ENCODE results near the gene KATNA1. TPM values are rescaled to one million over a fixed set of nuclear protein-coding genes. Genes with fewer than 3 reads are reported as not detected.
"Not testable (repeated sequence)": the region's sequence is repeated elsewhere in the genome, so short reads cannot be mapped to it uniquely, and the experiment has no call there.

The KATNA1 gene
- total and polyA plus RNA-seq, 8 donors, result 8.1 to 29.8 (median 16.8) TPM

DNA sequence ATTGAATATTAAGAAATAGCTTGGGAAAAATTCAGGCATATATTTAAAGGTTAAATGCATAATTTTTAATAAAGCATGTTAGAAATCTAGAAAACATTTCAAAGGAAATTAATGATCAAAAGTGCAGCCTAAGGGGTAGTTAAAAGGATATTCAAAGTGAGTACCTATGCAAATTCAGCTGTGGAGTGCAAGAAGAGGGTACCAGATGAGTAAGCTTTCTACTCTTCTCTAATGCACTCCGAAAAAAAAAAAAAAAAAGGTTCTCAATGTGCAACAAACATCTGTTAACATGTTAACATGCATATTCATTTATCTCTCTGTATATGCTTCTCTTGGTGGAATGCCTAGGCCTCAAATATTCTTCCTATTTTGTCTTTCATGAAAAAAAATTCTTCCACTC, 32.0 kb upstream of the KATNA1 start:
- 42 to 62% (median 61%) methylated on average over 1 of the region's 1 CpG for WGBS, 5 donors
- TF ChIP-seq, protein P1, sequence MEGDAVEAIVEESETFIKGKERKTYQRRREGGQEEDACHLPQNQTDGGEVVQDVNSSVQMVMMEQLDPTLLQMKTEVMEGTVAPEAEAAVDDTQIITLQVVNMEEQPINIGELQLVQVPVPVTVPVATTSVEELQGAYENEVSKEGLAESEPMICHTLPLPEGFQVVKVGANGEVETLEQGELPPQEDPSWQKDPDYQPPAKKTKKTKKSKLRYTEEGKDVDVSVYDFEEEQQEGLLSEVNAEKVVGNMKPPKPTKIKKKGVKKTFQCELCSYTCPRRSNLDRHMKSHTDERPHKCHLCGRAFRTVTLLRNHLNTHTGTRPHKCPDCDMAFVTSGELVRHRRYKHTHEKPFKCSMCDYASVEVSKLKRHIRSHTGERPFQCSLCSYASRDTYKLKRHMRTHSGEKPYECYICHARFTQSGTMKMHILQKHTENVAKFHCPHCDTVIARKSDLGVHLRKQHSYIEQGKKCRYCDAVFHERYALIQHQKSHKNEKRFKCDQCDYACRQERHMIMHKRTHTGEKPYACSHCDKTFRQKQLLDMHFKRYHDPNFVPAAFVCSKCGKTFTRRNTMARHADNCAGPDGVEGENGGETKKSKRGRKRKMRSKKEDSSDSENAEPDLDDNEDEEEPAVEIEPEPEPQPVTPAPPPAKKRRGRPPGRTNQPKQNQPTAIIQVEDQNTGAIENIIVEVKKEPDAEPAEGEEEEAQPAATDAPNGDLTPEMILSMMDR (IDR thresholded peaks at IDR 0.05), result no peak
- TF ChIP-seq POLR2A (IDR thresholded peaks at IDR 0.05) (no peak), POLR2AphosphoS5 (IDR thresholded peaks at IDR 0.05) (no peak), EP300 (IDR thresholded peaks at IDR 0.05) (no peak)
- Histone ChIP-seq H3K9me3 (no peaks in the 10 kb centered on the region), H3K27ac (no peak overlapping the region), H3K27me3 (no peaks in the 10 kb centered on the region), H3K36me3 (peaks cover 26 to 71% (median 64%) of the 10 kb centered on the region in 4 donors), H3K4me1 (peaks cover 0 to 5% (median 0%) of the 10 kb centered on the region in 4 donors), H3K4me3 (no peak overlapping the region)
- no peak for DNase-seq
- intact Hi-C loops (cut with DNase I; ENCODE audit: low total_unique reads), result no loop called here

DNA sequence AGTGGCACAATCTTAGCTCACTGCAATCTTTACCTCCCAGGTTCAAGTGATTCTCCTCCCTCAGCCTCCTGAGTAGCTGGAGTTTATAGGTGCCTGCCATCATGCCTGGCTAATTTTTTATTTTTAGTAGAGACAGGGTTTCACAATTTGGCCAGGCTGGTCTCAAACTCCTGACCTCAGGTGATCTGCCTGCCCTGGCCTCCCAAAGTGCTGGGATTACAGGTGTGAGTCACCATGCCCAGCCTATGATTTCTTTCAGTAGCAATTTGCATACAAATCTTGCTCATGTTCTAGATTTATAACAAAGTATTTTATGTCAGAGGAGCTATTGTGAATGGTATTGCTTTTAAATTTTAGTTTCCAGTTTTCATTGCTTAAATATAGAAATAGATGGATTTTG, 23.8 kb upstream of the KATNA1 start:
- DNase-seq; H3K4me3 ChIP-seq; H3K27me3 ChIP-seq; H3K4me1 ChIP-seq; intact Hi-C loops (cut with DNase I; ENCODE audit: low total_unique reads); H3K9me3 ChIP-seq; H3K27ac ChIP-seq: not testable (repeated sequence)
- peaks cover 45 to 94% (median 94%) of the 10 kb centered on the region in 4 donors for H3K36me3 ChIP-seq

DNA sequence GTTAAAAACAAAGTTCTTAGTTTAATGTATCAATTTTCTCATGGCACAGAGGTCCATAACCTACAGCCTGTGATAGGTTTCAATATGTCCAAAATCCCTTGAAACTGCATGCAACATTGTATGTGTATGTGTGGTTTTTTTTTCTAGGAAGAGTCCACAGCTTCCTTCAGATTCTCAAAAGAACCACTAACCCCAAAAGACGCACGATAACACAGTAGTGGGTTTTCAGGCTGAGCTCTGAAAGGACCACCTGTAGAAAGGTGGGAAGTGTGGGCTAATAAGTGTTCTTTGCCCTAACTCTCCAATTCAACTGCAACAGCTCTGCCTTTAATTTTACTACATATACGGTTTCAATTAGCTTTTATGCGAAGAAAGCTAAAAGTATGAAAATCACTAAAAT, 11.5 kb upstream of the KATNA1 start:
- H3K27ac ChIP-seq, result no peak overlapping the region
- H3K27me3 ChIP-seq, result no peaks in the 10 kb centered on the region
- H3K36me3 ChIP-seq, result peaks cover 12 to 71% (median 63%) of the 10 kb centered on the region in 4 donors
- H3K9me3 ChIP-seq, result no peaks in the 10 kb centered on the region
- intact Hi-C loops (cut with DNase I; ENCODE audit: low total_unique reads), result no loop called here
- H3K4me3 ChIP-seq, result no peak overlapping the region
- 93 to 97% (median 95%) methylated on average over 4 of the region's 4 CpGs for WGBS, 5 donors
- DNase-seq, result no peak
- TF ChIP-seq, protein P1 (IDR thresholded peaks at IDR 0.05), result no peak
- no peak for TF ChIP-seq POLR2AphosphoS5 (IDR thresholded peaks at IDR 0.05)
- TF ChIP-seq EP300 (IDR thresholded peaks at IDR 0.05), result no peak
- TF ChIP-seq POLR2A (IDR thresholded peaks at IDR 0.05), result no peak
- H3K4me1 ChIP-seq, result no peaks in the 10 kb centered on the region

DNA sequence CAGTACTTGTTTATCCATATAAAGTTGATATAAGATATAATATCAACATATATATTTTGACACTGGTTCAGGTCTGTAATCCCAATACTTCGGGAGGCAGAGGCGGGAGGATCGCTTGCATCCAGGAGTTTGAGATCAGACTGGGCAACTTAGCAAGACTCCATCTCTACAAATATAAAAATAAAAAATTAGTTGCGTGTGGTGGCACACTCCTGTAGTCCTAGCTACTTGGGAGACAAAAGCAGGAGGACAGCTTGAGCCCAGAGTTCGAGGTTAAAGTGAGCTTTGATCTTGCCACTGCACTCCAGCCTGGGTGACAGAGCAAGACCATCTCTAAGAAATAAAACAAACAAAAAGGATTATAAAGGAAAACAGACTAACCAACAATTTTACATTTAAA, 8.9 kb upstream of the KATNA1 start:
- H3K27ac ChIP-seq, result no peak overlapping the region
- DNase-seq, result no peak
- no peaks in the 10 kb centered on the region for H3K9me3 ChIP-seq
- H3K4me1 ChIP-seq, result no peaks in the 10 kb centered on the region
- WGBS, 5 donors, result 96 to 99% (median 96%) methylated on average over 5 of the region's 5 CpGs
- H3K27me3 ChIP-seq, result no peaks in the 10 kb centered on the region
- peaks cover 3 to 46% (median 37%) of the 10 kb centered on the region in 4 donors for H3K36me3 ChIP-seq
- no peak overlapping the region for H3K4me3 ChIP-seq
- intact Hi-C loops (cut with DNase I; ENCODE audit: low total_unique reads), result no loop called here
- TF ChIP-seq POLR2AphosphoS5 (IDR thresholded peaks at IDR 0.05), result no peak
- TF ChIP-seq EP300 (IDR thresholded peaks at IDR 0.05), result no peak
- TF ChIP-seq, protein P1 (IDR thresholded peaks at IDR 0.05), result no peak
- TF ChIP-seq POLR2A (IDR thresholded peaks at IDR 0.05), result no peak

- intact Hi-C loops (cut with DNase I; ENCODE audit: low total_unique reads), result no loop called here
These were observed 2.5 kb upstream of the KATNA1 start for GRCh38 chr6:149651056-149651455.

More at GRCh38 chr6:149651056-149651455, 2.5 kb upstream of the KATNA1 start:
- H3K36me3 ChIP-seq, result peaks cover 0 to under 1% (median 0%) of the 10 kb centered on the region in 4 donors
- H3K27ac ChIP-seq, result no peak overlapping the region
- peaks cover 8 to 24% (median 18%) of the 10 kb centered on the region in 4 donors for H3K4me1 ChIP-seq
- no peaks in the 10 kb centered on the region for H3K27me3 ChIP-seq
- no peaks in the 10 kb centered on the region for H3K9me3 ChIP-seq
- H3K4me3 ChIP-seq, result no peak overlapping the region
- no peak for DNase-seq
- TF ChIP-seq POLR2AphosphoS5 (IDR thresholded peaks at IDR 0.05) (no peak), POLR2A (IDR thresholded peaks at IDR 0.05) (no peak), EP300 (IDR thresholded peaks at IDR 0.05) (no peak)
- TF ChIP-seq, protein P1 (IDR thresholded peaks at IDR 0.05), result no peak
